K562 (cell line): ENCODE results near the gene CASP7. TPM values are rescaled to one million over a fixed set of nuclear protein-coding genes. Genes with fewer than 3 reads are reported as not detected.

Experiments
- ATAC-seq: fragments of 200-7000 bp; cut with Tn5 transposase; 3 replicates; pipeline ENCODE4 v1.9.1; 2020; ENCODE audit warnings: moderate library complexity
- BruUV-seq: library from RNA; stranded (reverse); fragments of 400-500 nt; replicated peaks from 2 replicates; lab custom pipeline; 2021; lab: Mats Ljungman, UMichigan
- CTCF ChIA-PET: fragments of 300-600 bp; formaldehyde crosslinking; extraction: SDS; loops from one replicate; lab custom pipeline; 2021; ENCODE audit warnings: low intra/inter-chr PET ratio; lab: Yijun Ruan, JAX
- POLR2A ChIA-PET: fragments of 300-600, 350-650 bp; sonication (Branson Sonifier 250); formaldehyde crosslinking; extraction: SDS; loops from one replicate; lab custom pipeline; 2021; ENCODE audit warnings: antibody characterized with exemption, inconsistent platforms; lab: Yijun Ruan, JAX
- DNase-seq, 4 experiments: peaks; one replicate each; pipeline versions ENCODE4 v3.0.0 to v3.0.0-alpha.2; 2011 to 2018; ENCODE audit warnings: low spot score in 3 of 4, mixed read lengths in 3 of 4; ENCODE audit errors: extremely low read depth in 1 of 4
- FAIRE-seq: peaks from 2 replicates; lab custom pipeline; 2011; peaks lifted over from hg19 to GRCh38; lab: Jason Lieb, UNC
- H2AFZ ChIP-seq: 2 replicates; pipeline ENCODE4 v1.6.0; 2011; ENCODE audit warnings: low read depth, low read length, control low read depth, inconsistent platforms
- H3K27ac ChIP-seq: fragments of 200-600 bp; 3 replicates; pipeline ENCODE4 v1.8.0; 2011; ENCODE audit warnings: low read depth, mild to moderate bottlenecking, control low read depth, inconsistent platforms, low read length, moderate library complexity, mixed read lengths; ENCODE audit errors: extremely low read depth
- H3K27me3 ChIP-seq, 2 experiments: fragments of 300-600 bp in 1 of 2; 2 replicates in 1 of 2; 3 replicates in 1 of 2; pipeline versions ENCODE4 v1.6.0 to v1.8.0; 2011; ENCODE audit warnings: inconsistent platforms in 2 of 2, low read length in 2 of 2, mild to moderate bottlenecking in 1 of 2, mixed read lengths in 1 of 2, moderate library complexity in 1 of 2; ENCODE audit not compliant: control insufficient read depth in 2 of 2, insufficient read depth in 2 of 2
- H3K36me3 ChIP-seq: fragments of 300-600 bp; 3 replicates; pipeline ENCODE4 v1.8.0; 2011; ENCODE audit warnings: mild to moderate bottlenecking, low read length, inconsistent platforms; ENCODE audit not compliant: control insufficient read depth, insufficient read depth
- H3K4me1 ChIP-seq, 2 experiments: fragments of 200-600 bp in 1 of 2; replicated peaks in 1 of 2; 2 replicates in 1 of 2; 3 replicates in 1 of 2; pipeline versions ENCODE4 v1.5.1 to v1.8.0; 2011; ENCODE audit warnings: inconsistent platforms in 2 of 2, low read length in 2 of 2, mild to moderate bottlenecking in 1 of 2, mixed read lengths in 1 of 2, moderate library complexity in 1 of 2; ENCODE audit not compliant: control insufficient read depth in 2 of 2, insufficient read depth in 2 of 2
- H3K4me2 ChIP-seq: 2 replicates; pipeline ENCODE4 v1.6.1; 2011; ENCODE audit warnings: low read length, control low read depth, inconsistent platforms, mixed read lengths; ENCODE audit not compliant: insufficient read depth
- H3K4me3 ChIP-seq: fragments of 200-600 bp; sonication (generic), shearing (Covaris generic); 2 replicates; pipeline ENCODE4 v1.5.1; 2016; ENCODE audit warnings: control low read depth, inconsistent platforms
- H3K79me2 ChIP-seq: fragments of 200-600 bp; 3 replicates; pipeline ENCODE4 v1.8.0; 2011; ENCODE audit warnings: low read length, inconsistent platforms; ENCODE audit not compliant: control insufficient read depth, insufficient read depth
- H3K9ac ChIP-seq, 2 experiments: 2 replicates each; pipeline versions ENCODE4 v1.6.0 to v1.6.1; 2011; ENCODE audit warnings: low read depth in 2 of 2, low read length in 2 of 2, control low read depth in 1 of 2, inconsistent platforms in 1 of 2, mild to moderate bottlenecking in 1 of 2, mixed read lengths in 1 of 2; ENCODE audit not compliant: insufficient read depth in 1 of 2
- H3K9me1 ChIP-seq: one replicate; pipeline ENCODE4 v1.6.0; 2011; ENCODE audit warnings: inconsistent platforms, mild to moderate bottlenecking, low read length, moderate library complexity; ENCODE audit not compliant: control insufficient read depth, insufficient read depth
- H3K9me3 ChIP-seq: replicated peaks from 2 replicates; pipeline ENCODE4 v1.5.1; 2011; ENCODE audit warnings: low read depth, low read length, inconsistent platforms; ENCODE audit not compliant: control insufficient read depth, insufficient read depth
- H4K20me1 ChIP-seq: replicated peaks from 2 replicates; pipeline ENCODE4 v1.6.1; 2011; ENCODE audit warnings: low read length, inconsistent platforms, mixed read lengths; ENCODE audit not compliant: control insufficient read depth, insufficient read depth
- BHLHE40 ChIP-seq: IDR thresholded peaks from 2 replicates; pipeline ENCODE4 v1.6.1; 2011; ENCODE audit warnings: low read length, improper control_type of control experiment
- BRCA1 ChIP-seq, 2 experiments: fragments of 450-650 bp in 1 of 2; sonication (generic) in 1 of 2; formaldehyde crosslinking in 1 of 2; IDR thresholded peaks; 2 replicates each; pipeline versions ENCODE4 v1.5.0 to v1.6.1; 2017 to 2020; ENCODE audit warnings: mild to moderate bottlenecking in 1 of 2, missing genetic modification reagents in 1 of 2
- BRF2 ChIP-seq: IDR thresholded peaks from 3 replicates; pipeline ENCODE4 v1.6.1; 2011; ENCODE audit warnings: borderline replicate concordance, mild to moderate bottlenecking; ENCODE audit not compliant: insufficient read length, insufficient read depth
- LEF1 ChIP-seq: fragments of 450-650 bp; IDR thresholded peaks from 2 replicates; pipeline ENCODE4 v1.6.1; 2016; ENCODE audit warnings: mild to moderate bottlenecking
- SAP30 ChIP-seq: fragments of 200-600 bp; sonication (generic); IDR thresholded peaks from 2 replicates; pipeline ENCODE4 v1.6.1; 2012; ENCODE audit warnings: borderline replicate concordance, low read depth, mild to moderate bottlenecking, moderate library complexity, low read length, control low read depth, inconsistent platforms; ENCODE audit not compliant: insufficient read depth, poor library complexity, severe bottlenecking
- ZNF444 ChIP-seq: fragments of 250-450 bp; sonication (Bioruptor Pico); IDR thresholded peaks from 2 replicates; pipeline ENCODE4 v1.4.0; 2020; ENCODE audit warnings: mild to moderate bottlenecking, moderate library complexity
- ZNF766 ChIP-seq: fragments of 200-800 bp; sonication (Bioruptor generic); conservative IDR thresholded peaks from 2 replicates; pipeline ENCODE4 v1.6.1; 2016; ENCODE audit warnings: missing genetic modification characterization, missing compliant biosample characterization
- ZNF785 ChIP-seq: fragments of 250-450 bp; sonication (Bioruptor Pico); IDR thresholded peaks from 2 replicates; pipeline ENCODE4 v1.4.0; 2020; ENCODE audit warnings: mild to moderate bottlenecking
- WGBS: fragments of 100-300 bp; shearing (Covaris generic); methylation state at CpG from one replicate; pipeline ENCODE4 v1.1.6; 2016; ENCODE audit warnings: low coverage, mixed read lengths; ENCODE audit not compliant: insufficient coverage; ENCODE audit errors: missing lambda C conversion rate; 5-methylcytosine and 5-hydroxymethylcytosine counted together
- in situ Hi-C: fragments of 300-500 bp; cut with MboI; formaldehyde crosslinking; loops from 4 replicates; pipeline ENCODE4 v1.15.0; 2018; ENCODE audit warnings: inconsistent platforms, mixed read lengths
- intact Hi-C: fragments of 100-400 bp; cut with micrococcal nuclease; formaldehyde crosslinking; loops from 2 replicates; pipeline ENCODE4 v1.14.2; 2022
- polyA plus RNA-seq, 8 experiments: library from polyadenylated mRNA; depleted of rRNA in 4 of 8; stranded (reverse) in 5 of 8; unstranded in 3 of 8; fragments of >200 nt; fragmentation: Nextera tagmentation in 2 of 8; fragmentation: Illumina TruSeq in 1 of 8; extraction: Ambion mirVana in 2 of 8; extraction: Trizol in 1 of 8; gene quantifications; 2 replicates each; pipeline versions ENCODE4 v1.2.1 to v1.2.3, GENCODE V29; 2011 to 2014; ENCODE audit warnings: inconsistent platforms in 1 of 8, missing spikeins in 1 of 8
- total RNA-seq, 7 experiments: library from RNA; depleted of rRNA in 6 of 7; stranded (reverse); fragments of >200 nt in 6 of 7; fragmentation: Illumina TruSeq in 2 of 7; extraction: Trizol in 2 of 7; gene quantifications; 2 replicates each; pipeline versions ENCODE4 v1.2.1 to v1.2.3, GENCODE V29; 2011 to 2021; ENCODE audit warnings: low replicate concordance in 1 of 7

CASP7 gene
- total and polyA plus RNA-seq, 9 of the 15 experiments (the other 6 are each of a cell fraction or from before 2014, with no cell fraction given), result 2.2 to 23.3 (median 9.0) TPM

DNA sequence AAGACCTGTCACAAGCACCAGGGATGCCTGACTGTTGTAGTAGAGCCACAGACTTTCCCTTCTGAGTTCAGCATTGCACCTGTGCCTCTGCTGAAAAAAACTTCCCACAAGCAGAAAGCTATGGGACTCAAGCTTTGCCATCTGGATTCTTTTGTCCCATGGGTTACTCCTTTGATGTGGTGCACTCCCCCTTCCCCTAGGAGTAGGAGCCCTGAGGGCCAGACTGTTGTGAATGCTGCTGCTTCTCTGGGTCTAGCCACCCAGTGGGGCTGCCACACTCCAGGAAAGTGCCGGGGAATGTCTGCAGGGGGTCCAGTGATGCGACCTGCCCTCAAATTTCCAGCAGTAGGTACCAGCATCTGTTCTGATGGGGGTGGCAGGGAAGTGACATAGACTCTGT is 11.7 kb downstream of the CASP7 start:
- WGBS, result 0% methylated on average over 2 of the region's 2 CpGs
- intact Hi-C loops (no loop called here), in situ Hi-C loops (no loop called here)
- TF ChIP-seq BHLHE40 (no peak), ZNF785 (no peak), SAP30 (no peak), BRCA1 (IDR thresholded peaks at IDR 0.05) (no peak), BRCA1 (CRISPR knock-in tag; IDR thresholded peaks at IDR 0.05) (no peak), ZNF766 (CRISPR knock-in tag) (no peak), BRF2 (no peak), ZNF444 (CRISPR knock-in tag) (no peak), LEF1 (no peak)
- Histone ChIP-seq H3K4me2 (no peak overlapping the region), H3K9ac (no peak overlapping the region), H3K27ac (no peak overlapping the region), H3K36me3 (no peaks in the 10 kb centered on the region), H3K9me1 (no peaks in the 10 kb centered on the region), H3K27me3 (no peaks in the 10 kb centered on the region), H2AFZ (no peak overlapping the region), H3K79me2 (no peaks in the 10 kb centered on the region), H3K4me1 (no peaks in the 10 kb centered on the region), H4K20me1 (no peaks in the 10 kb centered on the region), H3K9me3 (no peaks in the 10 kb centered on the region), H3K4me3 (no peak overlapping the region)
- FAIRE-seq, result no peak
- DNase-seq, result no peak
- POLR2A ChIA-PET, result no interaction called here
- CTCF ChIA-PET, result no interaction called here
- no TSS peak for BruUV-seq
- no peak for ATAC-seq
